ENCODE results near the gene PKIG. TPM values are rescaled to one million over a fixed set of nuclear protein-coding genes. Genes with fewer than 3 reads are reported as not detected.
A peak's percentile ranks its signal among the peaks of the same experiment; 100 is the strongest.

PKIG gene
- total RNA-seq, 1 experiment from 2014 or later = 27.0 TPM

GRCh38 chr20:44633187-44633810 is 50.9 kb downstream of the PKIG start:
- no CpG with 5 or more reads among the region's 3 CpGs for WGBS (ENCODE audit: extremely low coverage, insufficient read length, low lambda C conversion rate)
- no peak overlapping the region for H3K14ac ChIP-seq (ENCODE audit: insufficient read depth, low read length)
- no peaks in the 10 kb centered on the region for H3K79me2 ChIP-seq (ENCODE audit: insufficient read depth, low read length)
- H3K27me3 Mint-ChIP-seq (ENCODE audit: low read depth) = peaks cover 3% of the 10 kb centered on the region; the same call in 1 of the 2 replicates
- peaks cover 19% of the 10 kb centered on the region in 2 experiments for H3K4me1 Mint-ChIP-seq
- H3K18ac ChIP-seq (ENCODE audit: insufficient read length, low read depth, low read length) = no peak overlapping the region
- no peak overlapping the region for H4K5ac ChIP-seq (ENCODE audit: insufficient read length, low read depth, low read length)
- no peaks in the 10 kb centered on the region for H3K4me1 ChIP-seq (ENCODE audit: insufficient read depth, low read length)
- no peak overlapping the region for H2AFZ ChIP-seq (ENCODE audit: low read length)
- no peak overlapping the region for H4K91ac ChIP-seq (ENCODE audit: insufficient read length, low read depth, low read length)
- H2BK15ac ChIP-seq (ENCODE audit: low read depth, low read length) = no peak overlapping the region
- no peak overlapping the region for H3K4me2 ChIP-seq (ENCODE audit: insufficient read depth, insufficient read length, low read length)
- H3K79me1 ChIP-seq (ENCODE audit: insufficient read depth, low read depth, low read length, poor library complexity, severe bottlenecking) = no peaks in the 10 kb centered on the region
- no peak overlapping the region for H3T11ph ChIP-seq (ENCODE audit: low read length)
- H2BK12ac ChIP-seq (ENCODE audit: insufficient read length, low read depth, low read length) = no peak overlapping the region
- no peaks in the 10 kb centered on the region for H4K20me1 ChIP-seq (ENCODE audit: control insufficient read depth, insufficient read depth, insufficient read length)
- H2BK5ac ChIP-seq (ENCODE audit: insufficient read length, low read length) = no peak overlapping the region
- H2AK5ac ChIP-seq (ENCODE audit: insufficient read length, low read length) = no peak overlapping the region
- TF ChIP-seq CTCF (conservative IDR thresholded peaks at IDR 0.05) = no peak
- H3K23me2 ChIP-seq (ENCODE audit: insufficient read length, low read depth, low read length, poor library complexity, severe bottlenecking) = no peaks in the 10 kb centered on the region
- H2BK20ac ChIP-seq (ENCODE audit: low read depth, low read length, poor library complexity, severe bottlenecking) = no peak overlapping the region
- H3K27me3 ChIP-seq (ENCODE audit: insufficient read depth, low read length) = no peaks in the 10 kb centered on the region
- no peak overlapping the region for H3K9ac ChIP-seq (ENCODE audit: extremely low read depth, insufficient read length, low read length)
- no peak overlapping the region for H3K4me3 Mint-ChIP-seq
- 0 out of 5 replicates have a peak, but pooled peaks cover 0 to 2% of the 10 kb centered on the region in 2 experiments for H3K9me3 Mint-ChIP-seq
- no peak for DNase-seq
- no peak overlapping the region for H3K23ac ChIP-seq (ENCODE audit: insufficient read length, low read depth, low read length)
- no peak overlapping the region for H3K27ac ChIP-seq (ENCODE audit: insufficient read length, low read depth, low read length)
- no peak overlapping the region for H3K4ac ChIP-seq (ENCODE audit: low read depth, low read length)
- H3K56ac ChIP-seq (ENCODE audit: insufficient read length, low read depth, low read length) = no peak overlapping the region
- peak overlapping the region in 1 of 3 experiments; percentile 75; a peak in 1 of 7 replicates for H3K27ac Mint-ChIP-seq
- no peak overlapping the region for H4K8ac ChIP-seq (replicated peaks; ENCODE audit: insufficient read length, low read depth, low read length)
- peaks cover 0 to 5% (median 3%) of the 10 kb centered on the region in 3 experiments; a peak in 3 of 7 replicates for H3K36me3 Mint-ChIP-seq (ENCODE audit: insufficient read depth in 1 of 3, low read depth in 3 of 3)
- no peaks in the 10 kb centered on the region for H3K9me3 ChIP-seq (ENCODE audit: control insufficient read depth, low read depth, low read length)
- H2BK120ac ChIP-seq (ENCODE audit: low read depth, low read length, poor library complexity, severe bottlenecking) = no peak overlapping the region
